HUES48 (cell line): ENCODE results near the gene WDR47.
"Not testable (repeated sequence)": the region's sequence is repeated elsewhere in the genome, so short reads cannot be mapped to it uniquely, and the experiment has no call there.

Experiments
- H3K27ac ChIP-seq: one replicate; pipeline ENCODE4 v1.7.0; 2013; ENCODE audit warnings: low read depth, low read length, inconsistent platforms
- H3K27me3 ChIP-seq: 2 replicates; pipeline ENCODE4 v1.6.1; 2013; ENCODE audit warnings: mild to moderate bottlenecking, low read length; ENCODE audit not compliant: control insufficient read depth, insufficient read depth
- H3K36me3 ChIP-seq: 2 replicates; pipeline ENCODE4 v1.6.1; 2013; ENCODE audit warnings: low read length; ENCODE audit not compliant: control insufficient read depth, insufficient read depth
- H3K4me1 ChIP-seq: 2 replicates; pipeline ENCODE4 v1.6.1; 2013; ENCODE audit warnings: mild to moderate bottlenecking, low read length; ENCODE audit not compliant: control insufficient read depth, insufficient read depth
- H3K4me3 ChIP-seq: 2 replicates; pipeline ENCODE4 v1.5.1; 2013; ENCODE audit warnings: mild to moderate bottlenecking, low read depth, low read length
- H3K9ac ChIP-seq: 2 replicates; pipeline ENCODE4 v1.6.1; 2013; ENCODE audit warnings: mild to moderate bottlenecking, low read depth, low read length, moderate library complexity
- H3K9me3 ChIP-seq: 2 replicates; pipeline ENCODE4 v1.6.1; 2013; ENCODE audit warnings: low read length; ENCODE audit not compliant: control insufficient read depth, insufficient read depth

WDR47 gene

DNA sequence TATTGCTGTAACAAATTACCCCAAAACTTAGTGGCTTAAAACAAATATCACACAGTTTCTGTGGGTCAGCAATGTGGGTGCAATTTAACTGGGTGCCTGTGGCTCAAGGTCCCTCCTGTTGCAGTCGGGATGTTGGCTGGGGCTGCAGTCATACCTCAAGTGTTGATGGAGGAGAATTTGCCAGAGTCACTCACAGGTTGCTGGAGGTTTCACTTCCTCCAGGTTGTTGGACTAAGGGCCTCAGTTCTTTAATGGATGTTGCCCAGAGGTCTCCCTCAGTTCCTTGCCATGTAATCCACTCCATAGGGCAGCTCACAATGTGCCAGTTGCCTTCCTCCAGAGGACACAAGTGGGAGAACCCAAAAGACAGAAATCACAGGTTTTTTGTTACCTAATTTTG is 36.4 kb upstream of the WDR47 start:
- Histone ChIP-seq H3K4me1 (peaks cover 10% of the 10 kb centered on the region; the same call in 1 of the 2 replicates), H3K27me3 (no peaks in the 10 kb centered on the region), H3K9ac (no peak overlapping the region), H3K36me3 (no peaks in the 10 kb centered on the region), H3K9me3 (no peaks in the 10 kb centered on the region), H3K4me3 (no peak overlapping the region), H3K27ac (no peak overlapping the region)

DNA sequence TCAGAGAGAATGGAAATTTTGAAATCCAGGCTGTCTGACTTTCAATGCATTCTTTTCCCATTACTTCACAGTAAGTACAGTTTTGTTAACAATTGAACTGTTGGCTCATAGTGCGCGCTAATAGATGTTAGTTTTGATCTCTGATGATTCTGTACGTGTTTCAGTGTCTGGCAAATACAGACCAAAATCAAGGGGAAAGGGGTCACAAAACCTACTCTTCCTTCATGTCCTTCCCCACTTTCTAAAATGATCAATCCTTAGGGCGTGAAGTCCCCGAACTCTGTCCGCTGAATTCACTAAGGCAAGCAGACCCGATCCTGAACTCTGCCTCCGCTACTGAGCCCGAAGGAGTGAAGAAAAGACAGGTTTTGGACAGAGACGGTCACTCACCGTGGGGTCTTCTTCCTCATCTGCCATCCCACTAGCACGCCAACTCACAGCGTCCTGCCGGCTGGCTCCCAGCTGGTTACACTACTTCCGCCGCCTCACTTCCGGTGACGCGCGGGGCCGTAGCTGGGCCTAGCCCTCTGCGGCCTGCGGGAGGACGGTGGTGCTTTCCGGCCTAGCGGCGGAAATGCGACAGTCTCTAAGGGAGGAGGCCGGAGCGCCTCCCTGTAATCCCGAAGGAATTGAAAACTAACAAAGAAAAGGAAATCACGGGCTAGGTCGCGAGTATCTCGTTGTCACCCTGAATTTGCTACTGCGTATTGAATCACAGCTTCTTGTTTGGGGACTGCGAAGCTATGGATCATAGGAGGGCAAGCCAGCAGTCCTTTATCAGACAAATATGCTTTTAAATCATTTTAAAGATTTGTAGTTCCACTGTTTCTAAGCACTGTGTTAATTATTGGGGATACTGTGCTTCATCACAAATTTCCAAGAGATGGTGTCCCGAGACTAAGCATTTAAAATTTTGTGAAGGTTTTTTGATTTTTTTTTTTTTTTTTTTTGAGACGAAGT is 33.9 kb upstream of the WDR47 start, which contains the start of gene TAF13:
TSS of gene TAF13 (minus strand) at position 473 of the 960 bp plus-strand sequence. CDS start at position 417, 56 bp downstream.
- Histone ChIP-seq H3K36me3 (peaks cover 8% of the 10 kb centered on the region), H3K9me3 (no peaks in the 10 kb centered on the region), H3K27me3 (no peaks in the 10 kb centered on the region), H3K9ac (peak within 1 kb of the TSS; percentile 82), H3K4me1 (peaks cover 8% of the 10 kb centered on the region; the same call in 1 of the 2 replicates), H3K27ac (peak within 1 kb of the TSS; percentile 97), H3K4me3 (peak within 1 kb of the TSS; percentile 95)

DNA sequence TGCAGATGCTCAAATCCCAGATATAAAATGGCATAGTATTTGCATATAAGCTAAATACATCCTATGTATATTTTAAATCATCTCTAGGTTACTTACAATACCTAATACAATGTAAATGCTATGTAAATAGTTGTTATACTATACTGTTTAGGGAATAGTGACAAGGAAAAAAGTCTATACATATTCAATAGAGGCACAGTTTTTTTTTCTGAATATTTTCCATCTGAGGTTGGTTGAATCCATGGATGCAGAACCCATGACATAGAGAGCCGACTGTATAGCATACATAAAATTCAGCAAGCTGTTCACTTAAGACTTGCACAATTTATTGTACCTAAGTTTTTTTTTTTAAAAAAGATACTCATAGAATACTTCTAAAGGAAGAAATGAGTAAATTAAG is 27.4 kb upstream of the WDR47 start:
- no peak overlapping the region for H3K9ac ChIP-seq
- no peaks in the 10 kb centered on the region for H3K4me1 ChIP-seq
- H3K27me3 ChIP-seq, result no peaks in the 10 kb centered on the region
- no peak overlapping the region for H3K27ac ChIP-seq
- no peaks in the 10 kb centered on the region for H3K9me3 ChIP-seq
- no peak overlapping the region for H3K4me3 ChIP-seq
- H3K36me3 ChIP-seq, result peaks cover 47% of the 10 kb centered on the region

DNA sequence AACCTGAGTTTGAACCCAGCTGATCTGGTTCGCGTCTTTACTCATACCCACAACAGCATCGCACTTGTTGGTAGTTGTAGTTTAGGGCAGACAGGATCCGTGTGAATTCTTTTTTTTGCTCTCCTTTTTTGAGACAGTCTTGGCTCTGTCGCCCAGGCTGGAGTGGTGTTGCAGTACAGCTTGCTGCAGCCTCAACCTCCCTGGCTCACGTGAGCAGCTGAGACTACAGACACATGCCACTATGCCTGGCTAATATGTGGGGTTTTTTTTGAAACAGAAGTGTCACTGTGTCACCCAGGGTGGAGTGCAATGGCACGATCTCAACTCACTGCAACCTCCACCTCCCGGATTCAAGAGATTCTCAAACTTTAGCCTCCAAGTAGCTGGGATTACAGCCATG is 26.0 kb upstream of the WDR47 start:
- no peaks in the 10 kb centered on the region for H3K4me1 ChIP-seq
- no peak overlapping the region for H3K27ac ChIP-seq
- peaks cover 54% of the 10 kb centered on the region for H3K36me3 ChIP-seq
- no peak overlapping the region for H3K4me3 ChIP-seq
- H3K9ac ChIP-seq, result no peak overlapping the region
- no peaks in the 10 kb centered on the region for H3K27me3 ChIP-seq
- no peaks in the 10 kb centered on the region for H3K9me3 ChIP-seq

DNA sequence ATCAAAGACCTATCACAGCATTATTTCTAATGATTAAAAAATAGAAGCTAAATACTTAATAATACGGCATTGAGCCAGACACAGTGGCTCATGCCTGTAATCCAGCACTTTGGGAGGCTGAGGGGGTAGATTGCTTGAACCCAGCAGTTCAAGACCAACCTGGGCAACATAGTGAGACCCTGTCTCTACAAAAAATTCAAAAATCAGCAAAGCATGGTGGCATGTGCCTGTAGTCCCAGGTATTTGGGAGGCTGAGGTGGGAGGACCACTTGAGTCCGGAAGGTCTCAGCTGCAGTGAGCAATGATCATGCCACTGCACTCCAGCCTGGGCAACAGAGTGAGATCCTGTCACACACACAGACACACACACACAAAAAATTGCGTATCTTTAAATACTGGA is 23.2 kb upstream of the WDR47 start:
- H3K4me1 ChIP-seq, result no peaks in the 10 kb centered on the region
- peaks cover 53% of the 10 kb centered on the region for H3K36me3 ChIP-seq
- H3K4me3 ChIP-seq, result no peak overlapping the region
- H3K27me3 ChIP-seq, result no peaks in the 10 kb centered on the region
- H3K9ac ChIP-seq, result no peak overlapping the region
- no peak overlapping the region for H3K27ac ChIP-seq
- H3K9me3 ChIP-seq, result no peaks in the 10 kb centered on the region

DNA sequence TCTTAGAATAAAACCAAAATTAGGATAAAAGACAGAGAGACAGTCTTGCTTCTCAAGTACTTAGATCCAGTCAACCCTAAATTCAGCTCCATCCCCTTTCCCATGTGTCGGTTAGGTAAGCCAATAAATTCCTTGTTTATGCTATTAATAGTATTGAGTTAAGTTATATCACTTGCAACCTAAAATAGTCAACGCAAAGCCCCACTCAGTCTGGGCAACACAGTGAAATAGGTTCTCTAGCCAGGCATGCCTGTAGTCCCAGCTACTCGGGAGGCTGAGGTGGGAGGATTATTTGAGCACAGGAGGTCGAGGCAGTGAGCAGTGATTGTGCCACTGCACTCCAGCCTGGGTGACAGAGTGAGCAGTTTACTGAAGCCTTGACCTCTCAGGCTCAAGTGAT is 19.3 kb upstream of the WDR47 start:
- H3K9ac ChIP-seq, result no peak overlapping the region
- no peaks in the 10 kb centered on the region for H3K9me3 ChIP-seq
- no peaks in the 10 kb centered on the region for H3K27me3 ChIP-seq

DNA sequence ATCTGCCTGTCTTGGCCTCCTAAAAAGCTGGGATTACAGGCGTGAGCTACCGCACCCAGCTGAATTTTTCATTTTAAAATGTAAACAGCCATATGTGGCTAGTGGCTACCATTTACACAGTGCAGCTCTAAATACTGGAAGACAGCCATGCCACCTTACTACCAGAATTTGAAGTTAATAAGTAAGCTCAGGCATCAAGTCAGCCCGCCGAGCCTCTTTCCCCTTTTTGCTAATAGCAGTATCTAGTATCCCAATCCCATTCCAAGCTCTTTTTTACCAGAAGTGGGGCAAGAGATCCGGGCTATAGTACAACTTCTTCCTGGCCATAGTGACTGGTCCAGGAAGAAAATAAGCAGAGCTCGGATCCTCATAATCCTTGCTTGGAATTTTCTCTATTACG is 18.8 kb upstream of the WDR47 start:
- H3K9me3 ChIP-seq, result no peaks in the 10 kb centered on the region
- no peak overlapping the region for H3K9ac ChIP-seq
- H3K27me3 ChIP-seq, result no peaks in the 10 kb centered on the region
- no peaks in the 10 kb centered on the region for H3K4me1 ChIP-seq
- peaks cover 30% of the 10 kb centered on the region for H3K36me3 ChIP-seq
- H3K4me3 ChIP-seq, result no peak overlapping the region
- no peak overlapping the region for H3K27ac ChIP-seq

More for the DNA sequence above, 19.3 kb upstream of the WDR47 start:
- Histone ChIP-seq H3K27ac (no peak overlapping the region), H3K36me3 (peaks cover 35% of the 10 kb centered on the region), H3K4me3 (no peak overlapping the region), H3K4me1 (no peaks in the 10 kb centered on the region)

DNA sequence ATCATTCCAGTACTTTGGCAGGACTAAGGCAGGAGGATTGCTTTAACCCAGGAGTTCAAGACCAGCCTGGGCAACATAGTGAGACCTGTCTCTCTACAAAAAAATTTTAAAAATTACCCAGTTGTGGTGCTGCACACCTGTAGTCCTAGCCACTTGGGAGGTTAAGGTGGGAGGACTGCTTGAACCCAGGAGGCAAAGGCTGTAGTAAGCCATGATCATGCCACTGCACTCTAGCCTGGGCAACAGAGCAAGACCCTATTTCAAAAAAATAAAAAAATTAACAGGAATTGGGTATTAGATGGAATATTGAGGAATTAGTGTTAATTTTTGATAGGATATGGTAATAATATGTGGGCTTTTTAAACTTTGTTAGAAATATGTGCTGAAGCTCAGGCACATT is 17.1 kb upstream of the WDR47 start:
- Histone ChIP-seq H3K27ac (no peak overlapping the region), H3K36me3 (peaks cover 14% of the 10 kb centered on the region), H3K9ac (no peak overlapping the region), H3K4me1 (no peaks in the 10 kb centered on the region), H3K4me3 (no peak overlapping the region), H3K27me3 (no peaks in the 10 kb centered on the region), H3K9me3 (no peaks in the 10 kb centered on the region)

DNA sequence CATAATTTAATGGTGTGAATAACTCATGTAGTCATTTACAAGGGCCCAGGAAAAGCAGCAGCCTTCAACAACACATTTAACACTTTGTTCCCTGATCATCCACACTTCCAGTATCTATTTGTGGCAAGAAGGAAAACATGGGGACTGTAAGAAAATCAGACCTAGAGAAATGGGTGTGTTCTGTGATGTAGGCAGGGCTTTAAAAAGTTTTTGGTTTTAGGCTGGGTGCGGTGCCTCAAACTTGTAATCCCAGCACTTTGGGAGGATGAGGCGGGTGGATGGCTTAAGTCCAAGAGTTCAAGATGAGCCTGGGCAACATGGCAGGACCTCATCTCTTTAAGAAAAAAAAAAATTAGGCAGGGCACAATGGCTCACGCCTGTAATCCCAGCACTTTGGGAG is 14.2 kb upstream of the WDR47 start:
- no peak overlapping the region for H3K4me3 ChIP-seq
- no peaks in the 10 kb centered on the region for H3K27me3 ChIP-seq
- H3K4me1 ChIP-seq, result no peaks in the 10 kb centered on the region
- no peaks in the 10 kb centered on the region for H3K36me3 ChIP-seq
- H3K27ac ChIP-seq, result no peak overlapping the region
- no peaks in the 10 kb centered on the region; the same call in 1 of the 2 replicates for H3K9me3 ChIP-seq
- no peak overlapping the region for H3K9ac ChIP-seq

DNA sequence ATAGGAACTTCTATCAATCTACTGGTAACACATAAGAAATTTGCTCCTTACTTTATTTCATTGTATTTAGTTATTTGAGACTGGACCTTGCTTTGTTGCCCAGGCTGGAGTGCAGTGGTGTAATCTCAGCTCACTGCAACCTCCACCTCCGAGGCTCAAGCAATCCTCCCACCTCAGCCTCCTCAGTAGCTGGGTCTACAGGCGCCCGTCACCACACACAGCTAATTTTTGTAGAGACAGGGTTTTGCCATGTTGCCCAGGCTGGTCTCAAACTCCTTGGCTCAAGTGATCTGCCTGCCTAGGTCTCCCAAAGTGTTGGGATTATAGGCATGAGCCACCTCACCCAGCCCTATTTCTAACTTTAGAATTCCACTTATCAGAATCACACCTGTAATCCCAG is 10.2 kb upstream of the WDR47 start:
- not testable (repeated sequence) for H3K4me3 ChIP-seq, H3K27ac ChIP-seq, H3K27me3 ChIP-seq, H3K4me1 ChIP-seq, H3K36me3 ChIP-seq, H3K9me3 ChIP-seq, H3K9ac ChIP-seq

DNA sequence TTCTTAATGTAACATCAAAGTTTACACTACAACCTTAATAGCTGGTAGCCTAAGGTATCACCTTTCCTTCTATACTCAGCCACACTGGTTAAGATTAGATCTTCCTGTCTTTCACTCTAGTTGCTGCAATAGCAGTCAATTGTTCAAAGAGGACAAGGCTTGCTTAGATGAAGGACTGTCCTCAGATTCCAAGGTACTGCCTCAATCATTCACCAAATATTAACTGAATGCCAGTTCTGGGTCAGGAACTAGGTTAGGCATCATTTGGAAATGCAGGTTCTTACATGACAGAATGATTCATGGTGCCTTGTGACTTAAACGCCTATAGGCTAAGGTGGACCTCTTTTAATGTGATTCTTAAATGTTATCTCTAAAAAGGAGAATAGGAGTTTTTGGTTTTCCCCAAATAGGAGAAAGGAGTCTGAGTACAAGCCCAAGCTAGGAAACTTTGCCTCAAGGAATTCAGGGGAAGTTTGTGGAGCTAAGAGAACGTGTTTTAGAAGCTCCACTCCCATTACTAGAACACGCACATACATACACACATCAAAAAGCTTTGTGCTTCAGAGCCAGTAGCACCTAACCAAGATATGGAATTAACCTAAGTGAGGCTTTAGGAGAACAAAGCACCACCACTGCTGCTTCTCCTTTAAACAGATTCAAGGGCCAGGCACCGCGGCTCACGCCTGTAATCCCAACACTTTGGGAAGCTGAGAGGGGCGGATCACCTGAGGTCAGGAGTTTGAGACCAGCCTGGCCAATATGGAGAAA is 8.5 kb upstream of the WDR47 start:
- Histone ChIP-seq H3K9me3 (no peaks in the 10 kb centered on the region; the same call in 1 of the 2 replicates), H3K4me1 (no peaks in the 10 kb centered on the region), H3K4me3 (no peak overlapping the region), H3K27ac (no peak overlapping the region), H3K36me3 (no peaks in the 10 kb centered on the region), H3K9ac (no peak overlapping the region), H3K27me3 (no peaks in the 10 kb centered on the region)
